DOHH2 (cell line): ENCODE results near the gene MTO1.

Source experiments
- H3F3A ChIP-seq: fragments of 200-600 bp; sonication (generic), shearing (Covaris generic); 2 replicates; pipeline ENCODE4 v1.6.0; 2016; ENCODE audit warnings: antibody characterized with exemption, mild to moderate bottlenecking; ENCODE audit not compliant: control insufficient read depth, insufficient read depth
- H3K27ac ChIP-seq: fragments of 200-600 bp; sonication (generic); 2 replicates; pipeline ENCODE4 v1.5.1; 2014; ENCODE audit warnings: low read depth, mild to moderate bottlenecking, low read length, moderate library complexity
- H3K27me3 ChIP-seq: fragments of 200-600 bp; sonication (generic); 2 replicates; pipeline ENCODE4 v1.6.1; 2014; ENCODE audit warnings: mild to moderate bottlenecking, low read length, mixed read lengths; ENCODE audit not compliant: control insufficient read depth
- H3K36me3 ChIP-seq: fragments of 200-600 bp; sonication (generic); 2 replicates; pipeline ENCODE4 v1.6.1; 2014; ENCODE audit warnings: mild to moderate bottlenecking, low read length, moderate library complexity, mixed read lengths; ENCODE audit not compliant: control insufficient read depth
- H3K4me1 ChIP-seq: fragments of 200-600 bp; sonication (generic); 2 replicates; pipeline ENCODE4 v1.6.1; 2014; ENCODE audit warnings: mild to moderate bottlenecking, low read length, mixed read lengths; ENCODE audit not compliant: control insufficient read depth
- H3K4me2 ChIP-seq: fragments of 200-600 bp; sonication (generic); 2 replicates; pipeline ENCODE4 v1.6.0; 2014; ENCODE audit warnings: mild to moderate bottlenecking, low read length, moderate library complexity
- H3K4me3 ChIP-seq: fragments of 200-600 bp; sonication (generic); 2 replicates; pipeline ENCODE4 v1.5.1; 2014; ENCODE audit warnings: mild to moderate bottlenecking, low read length, mixed read lengths
- H3K79me2 ChIP-seq: fragments of 200-600 bp; sonication (generic); 2 replicates; pipeline ENCODE4 v1.6.1; 2014; ENCODE audit warnings: mild to moderate bottlenecking, low read length, mixed read lengths; ENCODE audit not compliant: control insufficient read depth
- H3K9me2 ChIP-seq: fragments of 200-600 bp; sonication (generic); replicated peaks from 2 replicates; pipeline ENCODE4 v1.6.1; 2014; ENCODE audit warnings: mild to moderate bottlenecking, low read length, mixed read lengths; ENCODE audit not compliant: control insufficient read depth
- H3K9me3 ChIP-seq: fragments of 200-600 bp; sonication (generic); 2 replicates; pipeline ENCODE4 v1.6.1; 2014; ENCODE audit warnings: antibody characterized with exemption, low read length, mixed read lengths; ENCODE audit not compliant: control insufficient read depth, insufficient read depth
- H4K20me1 ChIP-seq: fragments of 200-600 bp; sonication (generic); 2 replicates; pipeline ENCODE4 v1.6.0; 2014; ENCODE audit warnings: low read depth, mild to moderate bottlenecking, antibody characterized with exemption, low read length, moderate library complexity; ENCODE audit not compliant: control insufficient read depth, insufficient read depth
- EZH2phosphoT487 ChIP-seq: fragments of 200-600 bp; sonication (generic); IDR thresholded peaks from 2 replicates; pipeline ENCODE4 v1.6.1; 2017; ENCODE audit warnings: borderline replicate concordance, mild to moderate bottlenecking, antibody characterized with exemption, low read length, moderate library complexity, mixed read lengths
- TF ChIP-seq, protein P1 (sequence below): fragments of 200-600 bp; sonication (generic); IDR thresholded peaks from one replicate; pipeline ENCODE4 v1.5.1; 2014; ENCODE audit warnings: antibody characterized with exemption, mild to moderate bottlenecking, low read depth, low read length; ENCODE audit not compliant: poor library complexity, severe bottlenecking

MTO1 gene

DNA sequence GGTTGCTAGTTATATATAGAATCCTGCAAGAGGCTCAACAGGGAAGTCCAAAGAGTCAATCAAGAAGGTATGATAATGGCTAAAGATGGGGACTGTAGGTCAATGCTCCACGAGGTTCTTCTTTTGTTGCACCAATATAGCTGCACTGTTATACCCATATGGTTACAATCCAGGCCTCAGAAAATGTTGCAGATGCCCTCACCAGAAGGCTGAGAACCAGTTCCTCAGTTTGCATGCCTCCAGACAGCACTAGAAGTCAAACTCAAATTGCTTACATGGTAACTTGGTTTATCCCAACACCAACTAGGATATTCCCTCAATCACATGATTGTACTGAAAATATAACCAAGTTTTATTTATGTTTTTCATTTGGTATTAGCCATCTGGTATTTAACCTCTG is 47.2 kb downstream of the MTO1 start:
- Histone ChIP-seq H3K4me3 (no peak overlapping the region), H3F3A (peaks cover 40% of the 10 kb centered on the region), H3K27me3 (no peaks in the 10 kb centered on the region), H3K27ac (no peak overlapping the region), H3K4me1 (no peaks in the 10 kb centered on the region), H4K20me1 (no peaks in the 10 kb centered on the region), H3K9me3 (no peaks in the 10 kb centered on the region), H3K36me3 (peaks cover 12% of the 10 kb centered on the region), H3K9me2 (no peaks in the 10 kb centered on the region), H3K4me2 (no peak overlapping the region), H3K79me2 (no peaks in the 10 kb centered on the region)
- TF ChIP-seq EZH2phosphoT487: no peak
- TF ChIP-seq, protein P1, sequence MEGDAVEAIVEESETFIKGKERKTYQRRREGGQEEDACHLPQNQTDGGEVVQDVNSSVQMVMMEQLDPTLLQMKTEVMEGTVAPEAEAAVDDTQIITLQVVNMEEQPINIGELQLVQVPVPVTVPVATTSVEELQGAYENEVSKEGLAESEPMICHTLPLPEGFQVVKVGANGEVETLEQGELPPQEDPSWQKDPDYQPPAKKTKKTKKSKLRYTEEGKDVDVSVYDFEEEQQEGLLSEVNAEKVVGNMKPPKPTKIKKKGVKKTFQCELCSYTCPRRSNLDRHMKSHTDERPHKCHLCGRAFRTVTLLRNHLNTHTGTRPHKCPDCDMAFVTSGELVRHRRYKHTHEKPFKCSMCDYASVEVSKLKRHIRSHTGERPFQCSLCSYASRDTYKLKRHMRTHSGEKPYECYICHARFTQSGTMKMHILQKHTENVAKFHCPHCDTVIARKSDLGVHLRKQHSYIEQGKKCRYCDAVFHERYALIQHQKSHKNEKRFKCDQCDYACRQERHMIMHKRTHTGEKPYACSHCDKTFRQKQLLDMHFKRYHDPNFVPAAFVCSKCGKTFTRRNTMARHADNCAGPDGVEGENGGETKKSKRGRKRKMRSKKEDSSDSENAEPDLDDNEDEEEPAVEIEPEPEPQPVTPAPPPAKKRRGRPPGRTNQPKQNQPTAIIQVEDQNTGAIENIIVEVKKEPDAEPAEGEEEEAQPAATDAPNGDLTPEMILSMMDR: no peak

DNA sequence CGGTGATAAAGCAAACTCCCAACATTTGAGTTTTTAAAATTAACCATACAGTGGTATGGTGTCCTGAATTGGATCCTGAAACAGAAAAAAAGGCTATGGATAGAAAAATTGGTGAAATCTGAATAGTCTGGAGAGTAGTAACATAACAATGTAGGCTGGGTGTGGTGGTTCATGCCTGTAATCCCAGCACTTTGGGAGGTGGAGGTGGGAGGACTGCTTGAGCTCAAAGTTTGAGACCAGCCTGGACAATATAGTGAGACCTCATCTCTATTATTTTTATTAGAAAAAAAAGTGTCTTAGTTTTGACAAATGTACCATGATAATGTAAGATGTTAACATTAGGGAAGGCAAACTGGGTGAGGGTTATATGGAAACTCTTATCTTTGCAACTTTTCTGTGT is 48.3 kb downstream of the MTO1 start:
- peaks cover 51% of the 10 kb centered on the region for H3F3A ChIP-seq
- no peak overlapping the region for H3K4me2 ChIP-seq
- no peak overlapping the region for H3K27ac ChIP-seq
- no peaks in the 10 kb centered on the region for H3K27me3 ChIP-seq
- no peaks in the 10 kb centered on the region for H3K9me3 ChIP-seq
- H3K79me2 ChIP-seq: no peaks in the 10 kb centered on the region
- H4K20me1 ChIP-seq: no peaks in the 10 kb centered on the region
- H3K4me1 ChIP-seq: peaks cover under 1% of the 10 kb centered on the region; the same call in 1 of the 2 replicates
- H3K9me2 ChIP-seq: no peaks in the 10 kb centered on the region
- H3K36me3 ChIP-seq: peaks cover 7% of the 10 kb centered on the region
- no peak overlapping the region for H3K4me3 ChIP-seq
- TF ChIP-seq, protein P1: no peak
- no peak for TF ChIP-seq EZH2phosphoT487

DNA sequence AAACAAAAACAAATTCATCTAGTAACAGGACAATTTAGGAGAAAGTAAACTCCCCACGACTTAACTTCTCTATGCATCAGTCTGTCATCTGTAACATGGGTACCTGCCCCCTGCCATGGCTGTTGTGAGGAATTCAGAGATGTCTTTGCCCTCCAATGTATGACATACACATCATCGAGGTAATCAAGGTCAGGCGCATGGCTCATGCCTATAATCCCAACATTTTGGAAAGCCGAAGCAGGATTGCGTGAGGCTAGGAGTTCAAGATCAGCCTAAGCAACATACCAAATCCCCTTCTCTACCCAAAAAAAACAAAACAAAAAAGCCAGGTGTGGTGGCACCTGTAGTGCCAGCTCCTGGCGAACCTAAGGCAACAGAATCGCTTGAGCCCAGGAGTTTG is 50.3 kb downstream of the MTO1 start:
- Histone ChIP-seq H3K4me2 (no peak overlapping the region), H3K9me2 (no peaks in the 10 kb centered on the region), H3K27ac (no peak overlapping the region), H3K79me2 (no peaks in the 10 kb centered on the region), H3K4me1 (peaks cover 19% of the 10 kb centered on the region), H3K27me3 (no peaks in the 10 kb centered on the region), H4K20me1 (peaks cover 3% of the 10 kb centered on the region; the same call in 1 of the 2 replicates), H3K9me3 (no peaks in the 10 kb centered on the region), H3F3A (peaks cover 71% of the 10 kb centered on the region), H3K36me3 (peaks cover 26% of the 10 kb centered on the region), H3K4me3 (no peak overlapping the region)
- TF ChIP-seq, protein P1: no peak
- TF ChIP-seq EZH2phosphoT487: no peak

DNA sequence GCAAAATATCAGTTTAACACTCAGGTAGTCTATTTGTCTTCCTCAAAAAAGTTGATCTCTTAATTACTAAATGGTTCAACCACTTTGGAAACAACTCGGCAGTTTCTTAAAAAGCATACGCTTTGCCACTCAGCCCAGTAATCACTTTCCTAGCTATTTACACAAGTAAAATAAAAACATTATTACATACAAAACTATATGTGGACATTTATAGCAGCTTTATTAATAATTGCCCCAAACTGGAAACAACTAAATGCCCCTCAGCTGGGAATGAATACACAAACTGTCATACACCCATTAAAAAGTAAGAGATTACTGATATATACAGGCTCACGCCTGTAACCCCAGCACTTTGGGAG is 51.9 kb downstream of the MTO1 start:
- Histone ChIP-seq H3K27ac (no peak overlapping the region), H3K9me2 (no peaks in the 10 kb centered on the region), H3F3A (peaks cover 77% of the 10 kb centered on the region), H3K4me3 (no peak overlapping the region), H3K27me3 (no peaks in the 10 kb centered on the region), H4K20me1 (peaks cover 3% of the 10 kb centered on the region; the same call in 1 of the 2 replicates), H3K79me2 (peaks cover under 1% of the 10 kb centered on the region; the same call in 1 of the 2 replicates), H3K9me3 (no peaks in the 10 kb centered on the region), H3K36me3 (peaks cover 42% of the 10 kb centered on the region), H3K4me2 (no peak overlapping the region), H3K4me1 (peaks cover 25% of the 10 kb centered on the region)
- TF ChIP-seq EZH2phosphoT487: no peak
- TF ChIP-seq, protein P1: no peak
